ENCODE results near the gene NCK1.

DNA sequence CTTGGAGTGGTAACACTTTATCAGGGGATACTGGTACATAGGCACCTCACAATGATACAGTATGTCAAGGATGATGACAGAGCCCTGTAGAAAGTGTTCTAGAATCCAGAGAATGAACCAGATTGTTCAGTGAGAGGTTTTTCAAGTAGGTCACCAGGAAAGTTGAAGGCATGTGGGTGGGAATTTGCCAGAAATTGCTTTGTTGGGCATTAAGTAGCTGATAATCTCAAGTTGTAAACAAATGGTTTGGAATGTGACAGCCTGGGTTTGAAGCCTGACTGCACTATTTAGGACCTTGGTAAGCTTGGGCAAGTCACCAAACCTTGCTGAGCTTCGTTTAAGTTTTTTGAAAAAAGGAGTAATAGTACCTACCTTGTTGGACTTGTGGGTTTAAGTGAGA lies 30.5 kb upstream of the NCK1 start:
- TF ChIP-seq, protein P1, sequence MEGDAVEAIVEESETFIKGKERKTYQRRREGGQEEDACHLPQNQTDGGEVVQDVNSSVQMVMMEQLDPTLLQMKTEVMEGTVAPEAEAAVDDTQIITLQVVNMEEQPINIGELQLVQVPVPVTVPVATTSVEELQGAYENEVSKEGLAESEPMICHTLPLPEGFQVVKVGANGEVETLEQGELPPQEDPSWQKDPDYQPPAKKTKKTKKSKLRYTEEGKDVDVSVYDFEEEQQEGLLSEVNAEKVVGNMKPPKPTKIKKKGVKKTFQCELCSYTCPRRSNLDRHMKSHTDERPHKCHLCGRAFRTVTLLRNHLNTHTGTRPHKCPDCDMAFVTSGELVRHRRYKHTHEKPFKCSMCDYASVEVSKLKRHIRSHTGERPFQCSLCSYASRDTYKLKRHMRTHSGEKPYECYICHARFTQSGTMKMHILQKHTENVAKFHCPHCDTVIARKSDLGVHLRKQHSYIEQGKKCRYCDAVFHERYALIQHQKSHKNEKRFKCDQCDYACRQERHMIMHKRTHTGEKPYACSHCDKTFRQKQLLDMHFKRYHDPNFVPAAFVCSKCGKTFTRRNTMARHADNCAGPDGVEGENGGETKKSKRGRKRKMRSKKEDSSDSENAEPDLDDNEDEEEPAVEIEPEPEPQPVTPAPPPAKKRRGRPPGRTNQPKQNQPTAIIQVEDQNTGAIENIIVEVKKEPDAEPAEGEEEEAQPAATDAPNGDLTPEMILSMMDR (IDR thresholded peaks at IDR 0.05 in 8 of 11, conservative IDR thresholded peaks at IDR 0.05 in 3 of 11), result no peak
- TF ChIP-seq POLR2A (IDR thresholded peaks at IDR 0.05), result no peak
- no peak for TF ChIP-seq POLR2AphosphoS5 (IDR thresholded peaks at IDR 0.05)

All from spleen (tissue), 7 donors.